SJSA1 (cell line): ENCODE measurements around the gene CDC42. TPM values are rescaled to one million over a fixed set of nuclear protein-coding genes. Genes with fewer than 3 reads are reported as not detected.

Experiments used
- DNase-seq, 2 experiments: peaks; one replicate each; pipeline ENCODE4 v3.0.0-alpha.2; 2015 to 2020; ENCODE audit warnings: low spot score in 2 of 2, low read depth in 1 of 2
- H3K27ac ChIP-seq: fragments of 250-450 bp; sonication (Bioruptor Pico); 2 replicates; pipeline ENCODE4 v1.5.1; 2020; ENCODE audit warnings: mild to moderate bottlenecking, moderate library complexity
- H3K27me3 ChIP-seq: fragments of 250-450 bp; sonication (Bioruptor Pico); replicated peaks from 2 replicates; pipeline ENCODE4 v1.5.1; 2020; ENCODE audit warnings: mild to moderate bottlenecking, moderate library complexity
- H3K36me3 ChIP-seq: fragments of 250-450 bp; sonication (Bioruptor Pico); 2 replicates; pipeline ENCODE4 v1.5.1; 2020; ENCODE audit warnings: mild to moderate bottlenecking
- H3K4me1 ChIP-seq: fragments of 250-450 bp; sonication (Bioruptor Pico); replicated peaks from 2 replicates; pipeline ENCODE4 v1.6.1; 2021; ENCODE audit warnings: mild to moderate bottlenecking
- H3K4me3 ChIP-seq: fragments of 250-450 bp; sonication (Bioruptor Pico); 2 replicates; pipeline ENCODE4 v1.5.1; 2020; ENCODE audit warnings: mild to moderate bottlenecking
- H3K9me3 ChIP-seq: fragments of 250-450 bp; sonication (Bioruptor Pico); replicated peaks from 2 replicates; pipeline ENCODE4 v1.5.1; 2020; ENCODE audit warnings: mild to moderate bottlenecking
- total RNA-seq: library from RNA; depleted of rRNA; stranded (reverse); fragments of >200 nt; shearing (Covaris generic); gene quantifications from 2 replicates; pipeline ENCODE4 v1.2.3, GENCODE V29; 2014

The CDC42 gene
- total RNA-seq, 1 experiment from 2014 or later = 448 TPM

DNA sequence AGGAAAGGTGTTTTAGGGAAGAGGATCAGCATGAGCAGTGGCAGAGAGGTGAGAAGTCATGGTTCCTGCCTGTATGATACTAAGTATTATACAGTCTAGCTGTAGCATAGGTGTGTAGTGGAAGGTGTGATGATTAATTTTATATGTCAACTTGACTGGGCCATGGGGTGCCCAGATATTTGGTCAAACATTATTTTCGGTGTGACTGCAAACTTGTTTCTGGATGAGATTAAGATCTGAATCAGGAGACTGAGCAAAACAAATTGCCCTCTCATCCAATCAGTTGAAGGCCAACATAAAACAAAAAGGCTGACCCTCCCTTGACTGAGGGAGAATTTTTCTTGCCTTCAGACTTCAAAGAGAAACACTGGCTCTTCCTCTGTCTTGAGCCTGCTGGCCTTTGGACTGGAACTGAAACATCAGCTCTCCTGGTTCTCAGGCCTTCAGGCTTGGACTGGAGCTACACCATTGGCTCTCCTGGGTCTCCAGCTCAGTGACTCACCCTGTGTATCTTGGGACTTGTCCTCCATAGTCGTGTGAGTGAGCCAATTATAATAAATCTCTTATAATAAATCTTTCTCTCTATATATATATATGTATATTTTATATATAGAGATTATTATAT, 6.8 kb upstream of the CDC42 start:
- no peaks in the 10 kb centered on the region; the same call in 1 of the 2 replicates for H3K4me1 ChIP-seq
- H3K27ac ChIP-seq = no peak overlapping the region
- H3K9me3 ChIP-seq = no peaks in the 10 kb centered on the region
- DNase-seq = no peak
- H3K27me3 ChIP-seq = no peaks in the 10 kb centered on the region
- no peak overlapping the region for H3K4me3 ChIP-seq
- H3K36me3 ChIP-seq = no peaks in the 10 kb centered on the region

DNA sequence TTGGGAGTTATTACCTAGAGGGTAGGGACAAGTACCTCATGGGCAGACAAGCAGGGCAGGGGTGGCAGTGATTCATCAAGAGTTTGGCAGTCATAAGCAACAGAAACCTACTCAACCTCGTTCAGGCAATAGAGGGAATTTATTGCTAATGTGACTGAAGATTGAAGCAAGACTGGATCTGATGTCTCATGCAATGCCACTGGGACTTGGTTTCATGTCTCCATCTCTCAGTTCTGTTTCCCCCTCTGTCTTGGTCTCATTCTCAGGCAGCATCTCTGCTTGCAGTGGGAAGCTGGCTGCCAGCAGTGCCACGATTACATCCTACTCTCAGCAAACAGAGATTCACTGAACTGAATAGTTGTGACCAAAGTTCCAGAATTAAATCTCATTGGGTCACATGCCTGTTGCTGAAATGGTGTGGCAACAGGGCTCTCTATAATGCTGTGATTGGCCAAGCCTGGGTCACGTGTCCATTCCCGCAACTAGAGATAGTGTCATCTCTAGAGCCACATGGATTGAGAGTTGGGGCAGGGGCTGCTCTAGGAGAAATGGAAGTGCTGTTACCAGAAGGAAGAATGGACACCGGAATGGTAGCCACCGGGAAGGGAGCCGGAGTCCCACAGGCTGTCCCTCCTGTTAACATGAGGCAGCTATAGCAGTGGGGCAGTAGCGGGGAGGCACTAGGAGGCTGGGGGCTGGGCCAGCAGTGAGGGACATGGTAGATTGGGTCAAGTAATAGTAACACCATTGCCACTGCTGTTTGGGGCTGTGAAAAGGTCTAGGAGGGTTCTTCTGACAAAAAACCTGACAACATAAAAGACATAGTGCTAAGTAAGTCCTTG, 3.9 kb upstream of the CDC42 start:
- H3K4me1 ChIP-seq = peaks cover 5% of the 10 kb centered on the region
- H3K27ac ChIP-seq = no peak overlapping the region
- H3K27me3 ChIP-seq = no peaks in the 10 kb centered on the region
- H3K9me3 ChIP-seq = no peaks in the 10 kb centered on the region
- no peak overlapping the region for H3K4me3 ChIP-seq
- no peak for DNase-seq
- peaks cover 9% of the 10 kb centered on the region for H3K36me3 ChIP-seq

DNA sequence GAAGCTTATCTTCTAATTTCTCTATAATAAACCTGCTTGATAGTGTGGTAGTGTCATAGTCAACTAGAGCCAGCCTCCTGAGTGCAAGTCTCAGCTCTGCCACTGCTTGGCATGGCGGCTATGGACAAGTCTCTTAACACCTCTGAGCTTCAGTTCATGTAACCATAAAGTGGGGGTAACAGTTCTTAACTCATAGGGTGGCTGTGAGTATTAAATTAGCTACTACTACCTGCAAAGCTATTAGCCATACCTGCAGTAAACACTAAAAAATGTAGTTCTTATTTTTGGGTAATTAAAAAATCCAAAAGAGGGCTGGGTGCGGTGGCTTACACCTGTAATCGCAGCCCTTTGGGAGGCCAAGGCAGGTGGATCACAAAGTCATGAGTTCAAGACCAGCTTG, 2.2 kb upstream of the CDC42 start:
- Histone ChIP-seq H3K4me3 (no peak overlapping the region), H3K9me3 (no peaks in the 10 kb centered on the region), H3K4me1 (peaks cover 12% of the 10 kb centered on the region), H3K27ac (no peak overlapping the region), H3K36me3 (peaks cover 18% of the 10 kb centered on the region), H3K27me3 (no peaks in the 10 kb centered on the region)
- no peak for DNase-seq

DNA sequence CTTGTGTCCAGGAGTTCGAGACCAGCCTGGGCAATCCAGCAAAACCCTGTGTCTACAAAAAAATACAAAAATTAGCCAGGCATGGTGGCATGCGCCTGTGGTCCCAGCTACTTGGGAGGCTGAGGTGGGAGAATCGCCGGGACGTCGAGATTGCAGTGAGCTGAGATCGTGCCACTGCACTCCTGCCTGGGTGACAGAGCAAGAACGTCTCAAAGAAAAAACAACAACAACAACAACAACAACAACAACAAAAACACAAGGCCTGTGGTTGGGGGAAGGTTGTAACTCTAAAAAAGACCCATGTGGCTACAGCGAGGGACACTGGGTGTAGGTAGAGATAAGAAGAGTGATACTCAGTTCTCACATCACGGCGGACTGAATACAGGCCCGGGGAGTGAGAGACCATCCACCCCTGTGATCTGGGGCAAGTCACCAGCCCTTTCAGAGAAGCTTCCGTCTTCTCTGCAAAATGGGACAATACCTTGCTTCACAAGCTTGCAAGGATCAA, 848 bp upstream of the CDC42 start:
- no peak overlapping the region for H3K27ac ChIP-seq
- H3K27me3 ChIP-seq = no peaks in the 10 kb centered on the region
- no peak for DNase-seq
- peak overlapping the region; percentile 94; the same call in 1 of the 2 replicates for H3K4me3 ChIP-seq
- H3K36me3 ChIP-seq = peaks cover 26% of the 10 kb centered on the region
- H3K4me1 ChIP-seq = peaks cover 12% of the 10 kb centered on the region
- no peaks in the 10 kb centered on the region for H3K9me3 ChIP-seq

DNA sequence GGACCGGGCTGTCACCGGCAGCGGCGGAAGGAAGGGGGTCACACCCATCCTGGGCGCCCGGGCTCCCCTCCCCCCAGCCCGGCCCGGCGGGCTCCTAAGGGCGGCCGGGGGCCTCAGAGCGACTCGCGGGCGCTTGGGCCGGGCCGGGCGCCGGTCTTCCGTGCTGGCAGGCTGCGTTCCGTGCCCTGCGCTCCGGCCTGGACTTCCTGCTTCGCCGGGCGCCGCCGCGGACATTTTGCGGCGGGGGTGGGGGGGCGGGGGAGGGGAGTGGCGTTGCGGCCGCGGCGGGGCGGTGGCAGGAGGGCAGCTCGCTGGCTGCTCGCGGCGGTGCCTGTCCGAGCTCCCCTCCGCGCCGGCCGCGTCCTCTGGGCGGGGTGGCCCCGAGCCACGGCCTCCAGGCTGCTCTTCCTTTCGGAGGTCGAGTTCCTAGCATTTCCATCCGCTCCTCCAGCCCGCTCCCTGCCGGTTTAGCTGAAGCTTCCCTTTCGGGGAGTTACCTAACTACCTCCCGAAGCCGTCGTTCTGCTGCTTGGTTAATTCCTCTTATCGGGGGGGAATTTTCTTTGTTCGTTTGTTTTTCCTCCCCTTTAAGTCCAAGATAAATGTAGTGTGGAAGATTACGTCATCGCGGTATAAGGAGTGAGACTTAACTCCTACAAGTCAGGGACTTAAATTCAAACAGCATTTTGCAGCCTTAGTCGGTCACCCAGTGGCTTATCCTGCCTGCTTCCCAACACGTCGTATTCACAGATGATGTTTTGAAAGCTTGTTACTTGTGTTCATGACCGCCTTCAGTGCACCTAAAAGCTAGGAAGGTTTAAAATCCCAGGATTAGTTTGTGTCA, 730 bp downstream of the CDC42 start:
- peak; percentile 66 to 81 for DNase-seq
- no peaks in the 10 kb centered on the region for H3K9me3 ChIP-seq
- H3K4me1 ChIP-seq = peaks cover 12% of the 10 kb centered on the region
- peak overlapping the region; percentile 94 for H3K4me3 ChIP-seq
- peak overlapping the region; percentile 97 for H3K27ac ChIP-seq
- peaks cover 42% of the 10 kb centered on the region for H3K36me3 ChIP-seq
- H3K27me3 ChIP-seq = no peaks in the 10 kb centered on the region

DNA sequence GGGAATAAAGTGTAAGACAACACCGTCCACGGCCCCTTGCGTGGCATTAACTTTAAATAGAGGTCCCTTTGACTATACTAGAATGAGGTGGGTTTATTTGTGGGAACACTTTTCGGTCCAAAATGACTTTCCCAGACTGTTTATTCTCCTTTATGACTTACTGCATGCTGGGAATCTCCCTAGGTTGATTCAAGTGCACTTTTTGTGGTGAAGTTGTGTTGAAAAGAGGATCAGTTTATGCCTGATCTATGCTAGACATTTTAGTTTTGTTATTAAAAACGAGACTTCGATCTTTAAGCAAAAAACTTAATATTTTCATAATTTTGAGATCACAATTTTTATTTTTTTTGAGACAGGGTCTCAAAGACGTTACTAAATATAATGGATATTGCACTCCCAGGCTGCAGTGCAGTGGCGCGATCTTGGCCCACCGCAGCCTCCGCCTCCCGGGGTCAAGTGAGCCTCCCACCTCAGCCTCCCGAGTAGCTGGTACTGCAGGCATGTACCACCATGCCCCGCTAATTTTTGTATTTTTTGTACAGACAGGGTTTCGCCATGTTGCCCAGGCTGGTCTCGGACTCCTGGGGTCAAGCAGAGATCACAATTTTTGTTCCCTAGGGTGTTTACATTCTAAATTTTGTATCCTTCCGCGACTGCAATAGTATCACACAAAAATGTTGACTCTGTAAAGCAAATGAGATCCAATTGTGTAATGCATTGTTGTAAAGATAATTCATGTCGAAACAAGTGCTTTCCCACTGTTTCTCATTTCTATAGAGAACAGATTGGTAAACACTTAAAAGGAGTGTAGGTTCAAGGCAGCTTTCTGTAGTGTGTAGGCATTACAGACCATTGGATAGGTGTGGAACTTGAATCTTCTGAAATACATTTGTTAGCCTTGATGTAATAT, 1.6 kb downstream of the CDC42 start:
- Histone ChIP-seq H3K9me3 (no peaks in the 10 kb centered on the region), H3K27ac (peak overlapping the region; percentile 97), H3K4me3 (peak overlapping the region; percentile 94), H3K4me1 (peaks cover 12% of the 10 kb centered on the region), H3K36me3 (peaks cover 49% of the 10 kb centered on the region), H3K27me3 (no peaks in the 10 kb centered on the region)
- DNase-seq = no peak

DNA sequence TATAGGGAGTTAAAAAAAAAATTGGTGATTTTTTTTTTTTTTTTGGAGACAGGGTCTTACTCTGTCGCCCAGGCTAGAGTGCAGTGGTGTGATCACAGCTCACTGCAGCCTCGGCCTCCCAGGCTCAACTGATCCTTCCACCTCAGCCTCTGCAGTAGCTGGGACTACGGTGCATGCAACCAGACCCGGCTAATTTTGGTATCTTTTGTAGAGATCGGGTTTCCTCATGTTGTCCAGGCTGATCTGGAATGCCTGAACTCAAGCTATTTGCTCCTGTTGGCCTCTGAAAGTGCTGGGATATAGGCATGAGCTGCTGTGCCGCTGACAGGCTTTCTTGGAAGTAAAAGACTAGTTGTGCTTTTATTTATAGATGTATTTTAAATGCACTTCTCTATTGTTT, 3.0 kb downstream of the CDC42 start:
- no peak for DNase-seq
- no peak overlapping the region for H3K27ac ChIP-seq
- peaks cover 58% of the 10 kb centered on the region for H3K36me3 ChIP-seq
- H3K4me3 ChIP-seq = no peak overlapping the region
- no peaks in the 10 kb centered on the region for H3K9me3 ChIP-seq
- no peaks in the 10 kb centered on the region for H3K27me3 ChIP-seq
- peaks cover 12% of the 10 kb centered on the region for H3K4me1 ChIP-seq

DNA sequence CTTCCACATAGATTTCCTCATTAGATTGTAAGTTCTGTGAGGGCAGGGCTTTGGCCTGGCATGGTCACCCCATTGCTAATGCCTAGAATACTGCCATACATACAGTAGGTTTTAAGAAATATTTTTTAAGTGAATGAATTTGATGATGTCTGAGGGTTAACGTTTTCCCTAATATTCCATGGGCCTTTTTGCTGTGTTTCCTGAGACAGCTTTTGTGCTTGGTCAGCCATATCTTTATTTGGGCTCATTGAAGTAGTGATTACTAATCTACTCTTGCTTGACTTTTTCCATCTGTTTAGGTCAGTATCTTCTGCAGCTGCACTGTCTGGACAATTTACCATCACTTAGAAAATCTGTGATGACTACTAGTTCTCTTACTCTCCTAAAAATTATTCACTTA, 3.5 kb downstream of the CDC42 start:
- Histone ChIP-seq H3K27me3 (no peaks in the 10 kb centered on the region), H3K27ac (no peak overlapping the region), H3K4me3 (no peak overlapping the region), H3K36me3 (peaks cover 58% of the 10 kb centered on the region), H3K4me1 (peaks cover 12% of the 10 kb centered on the region), H3K9me3 (no peaks in the 10 kb centered on the region)
- no peak for DNase-seq

DNA sequence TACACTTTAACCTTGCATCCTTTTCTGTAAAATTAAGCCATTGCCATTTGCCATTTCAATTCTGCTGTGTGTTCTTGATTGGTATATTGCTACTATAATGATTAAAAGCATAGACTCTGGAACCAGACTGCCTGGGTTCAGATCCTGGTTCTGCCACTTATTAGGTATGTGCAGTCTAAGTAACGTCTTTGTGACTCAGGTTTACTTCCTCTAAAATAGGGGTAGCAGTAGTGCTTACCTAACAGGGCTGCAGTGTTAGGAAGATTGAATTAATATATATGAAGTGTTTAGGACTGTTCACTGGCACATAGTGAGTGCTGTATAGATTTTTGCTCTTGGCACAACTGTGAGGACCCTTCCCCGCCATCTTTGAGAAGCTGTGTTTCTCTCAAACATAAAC, 4.4 kb downstream of the CDC42 start:
- Histone ChIP-seq H3K27ac (no peak overlapping the region), H3K36me3 (peaks cover 58% of the 10 kb centered on the region), H3K4me3 (no peak overlapping the region), H3K4me1 (peaks cover 11% of the 10 kb centered on the region), H3K27me3 (no peaks in the 10 kb centered on the region), H3K9me3 (no peaks in the 10 kb centered on the region)
- DNase-seq = no peak

DNA sequence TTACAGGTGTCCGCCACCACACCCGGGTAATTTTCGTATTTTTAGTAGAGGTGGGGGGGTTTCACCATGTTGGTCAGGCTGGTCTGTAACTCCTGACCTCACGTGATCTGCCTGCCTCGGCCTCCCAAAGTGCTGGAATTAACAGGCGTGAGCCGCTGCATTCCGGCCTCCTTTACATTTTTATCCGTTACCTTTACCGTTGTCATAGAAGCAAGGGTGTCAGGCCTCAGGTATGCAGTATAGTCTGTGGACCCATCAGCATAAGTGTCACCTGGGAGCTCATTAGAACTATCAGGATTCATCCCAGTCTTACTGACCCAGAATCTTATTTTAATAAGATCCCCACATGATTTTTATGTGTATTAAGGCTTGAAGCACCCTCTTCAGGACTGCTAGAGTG, 5.4 kb downstream of the CDC42 start:
- Histone ChIP-seq H3K4me3 (no peak overlapping the region), H3K27ac (no peak overlapping the region), H3K9me3 (no peaks in the 10 kb centered on the region), H3K36me3 (peaks cover 54% of the 10 kb centered on the region), H3K4me1 (peaks cover 7% of the 10 kb centered on the region; the same call in 1 of the 2 replicates), H3K27me3 (no peaks in the 10 kb centered on the region)
- no peak for DNase-seq

DNA sequence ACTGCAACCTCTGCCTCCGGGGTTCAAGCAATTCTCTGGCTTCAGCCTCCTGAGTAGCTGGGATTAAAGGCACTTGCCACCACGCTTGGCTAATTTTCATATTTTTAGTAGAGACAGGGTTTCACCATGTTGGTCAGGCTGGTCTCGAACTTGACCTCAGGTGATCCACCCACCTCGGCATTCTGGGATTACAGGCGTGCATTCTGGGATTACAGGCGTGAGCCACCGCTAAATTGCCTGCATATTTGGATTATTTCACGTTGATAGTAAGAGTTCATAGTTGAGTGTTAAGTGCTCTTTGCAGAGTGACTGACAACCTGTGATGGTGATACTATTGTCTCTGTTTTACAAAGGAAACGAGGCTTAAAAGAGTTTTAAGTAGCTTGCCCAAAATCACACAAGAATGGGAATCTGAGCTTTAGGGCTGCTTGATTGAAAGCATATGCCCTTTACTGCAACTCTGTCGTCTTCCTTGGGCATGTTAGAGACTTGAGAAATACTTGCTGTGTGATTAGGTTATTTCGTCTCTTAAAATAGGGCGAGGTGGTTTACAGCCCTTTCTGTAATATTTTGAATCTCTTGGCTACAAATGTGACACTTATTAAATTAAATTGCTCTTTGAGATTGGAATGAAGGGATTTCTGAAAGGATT, 12.4 kb downstream of the CDC42 start:
- H3K36me3 ChIP-seq = peaks cover 51% of the 10 kb centered on the region
- no peak overlapping the region for H3K27ac ChIP-seq
- H3K27me3 ChIP-seq = no peaks in the 10 kb centered on the region
- no peak for DNase-seq
- no peaks in the 10 kb centered on the region for H3K9me3 ChIP-seq
- no peaks in the 10 kb centered on the region for H3K4me1 ChIP-seq
- H3K4me3 ChIP-seq = no peak overlapping the region

DNA sequence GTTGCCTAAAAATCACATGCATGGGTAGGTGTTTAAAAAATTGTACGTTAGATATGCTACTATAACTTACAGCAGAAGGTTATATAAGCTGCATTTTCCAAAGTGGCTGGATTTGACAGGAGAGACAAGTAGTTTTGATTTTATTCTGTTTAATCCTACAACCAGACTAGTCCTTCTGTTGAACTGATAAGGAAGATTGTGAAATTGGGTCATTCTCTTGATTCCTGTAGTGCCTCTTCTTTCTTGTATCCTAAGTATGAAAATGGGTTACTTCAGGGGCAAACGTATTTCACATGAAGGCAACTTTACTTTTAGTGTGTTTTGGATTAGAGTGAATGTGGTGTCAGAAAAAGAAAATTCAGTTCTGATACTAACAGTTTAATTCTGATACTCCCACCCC, 19.0 kb downstream of the CDC42 start:
- peaks cover 67% of the 10 kb centered on the region for H3K36me3 ChIP-seq
- H3K4me1 ChIP-seq = 0 out of 2 replicates have a peak, but pooled peaks cover 6% of the 10 kb centered on the region
- no peak overlapping the region for H3K27ac ChIP-seq
- H3K4me3 ChIP-seq = no peak overlapping the region
- H3K9me3 ChIP-seq = no peaks in the 10 kb centered on the region
- DNase-seq = no peak
- H3K27me3 ChIP-seq = no peaks in the 10 kb centered on the region
